ENCODE results near the gene FHOD1.
A peak's percentile ranks its signal among the peaks of the same experiment; 100 is the strongest.

Gene FHOD1

DNA sequence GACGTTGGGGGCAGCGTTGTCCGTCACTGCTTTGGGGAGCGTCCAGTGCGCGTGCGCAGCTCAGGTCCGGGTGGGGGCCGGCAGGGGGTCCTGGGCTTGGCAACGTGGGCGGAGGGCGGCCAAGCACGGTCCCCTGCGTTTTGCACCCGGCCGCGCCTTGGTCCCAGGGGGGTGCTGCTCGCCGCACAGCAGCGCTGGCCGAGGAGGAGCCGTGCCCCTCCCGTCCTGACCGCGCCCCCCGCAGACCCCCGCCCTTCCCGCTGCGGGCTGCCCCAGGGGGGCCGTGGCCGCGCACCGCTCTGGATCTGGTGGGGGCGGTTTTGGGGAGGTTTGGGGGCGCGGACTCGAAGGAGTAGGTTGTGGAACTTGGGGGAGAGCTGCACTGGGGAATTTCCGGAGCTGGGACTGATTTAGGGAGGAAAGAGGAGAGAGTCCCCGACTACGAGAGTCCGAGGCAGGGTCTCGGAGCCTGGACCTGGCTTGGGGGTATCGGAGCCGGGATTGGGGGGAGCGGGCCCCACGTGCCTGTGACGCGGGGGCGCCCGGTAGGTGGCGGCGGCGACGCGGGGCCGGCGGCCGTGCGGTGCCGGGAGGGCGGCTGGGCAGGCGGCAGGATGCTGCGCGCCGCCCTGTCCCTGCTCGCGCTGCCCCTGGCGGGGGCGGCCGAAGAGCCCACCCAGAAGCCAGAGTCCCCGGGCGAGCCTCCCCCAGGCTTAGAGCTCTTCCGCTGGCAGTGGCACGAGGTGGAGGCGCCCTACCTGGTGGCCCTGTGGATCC lies 1.3 kb upstream of the FHOD1 start, which contains the start of gene SLC9A5:
SLC9A5 (plus strand) TSS at position 579 of the 777 bp plus-strand sequence; CDS start at position 615, 36 bp downstream.
- DNase-seq, result no peak

DNA sequence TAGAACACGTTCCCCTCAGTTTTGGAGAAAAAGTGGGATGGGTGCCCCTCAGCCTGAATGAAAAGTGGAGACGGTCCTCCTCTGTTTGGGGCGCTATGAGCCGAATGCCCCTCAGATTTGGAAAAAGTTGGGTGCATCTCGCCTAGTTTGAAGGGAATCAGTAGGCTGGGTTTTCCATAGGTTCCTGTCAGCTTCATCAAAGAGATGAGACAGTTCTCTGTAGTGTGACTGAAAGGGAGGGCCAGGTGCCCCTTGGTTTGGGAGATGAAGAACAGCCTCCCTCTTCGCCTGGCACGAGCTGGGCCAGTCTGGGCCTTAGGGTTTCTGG lies 756 bp upstream of the FHOD1 start:
- DNase-seq, result no peak

- peak; percentile 70 for DNase-seq
These were observed 507 bp downstream of the FHOD1 start for GRCh38 chr16:67246756-67247191.

- DNase-seq, result no peak
These were observed 1.1 kb downstream of the FHOD1 start for GRCh38 chr16:67246081-67246755.

GRCh38 chr16:67245674-67246080 lies 1.6 kb downstream of the FHOD1 start:
- DNase-seq, result no peak

DNA sequence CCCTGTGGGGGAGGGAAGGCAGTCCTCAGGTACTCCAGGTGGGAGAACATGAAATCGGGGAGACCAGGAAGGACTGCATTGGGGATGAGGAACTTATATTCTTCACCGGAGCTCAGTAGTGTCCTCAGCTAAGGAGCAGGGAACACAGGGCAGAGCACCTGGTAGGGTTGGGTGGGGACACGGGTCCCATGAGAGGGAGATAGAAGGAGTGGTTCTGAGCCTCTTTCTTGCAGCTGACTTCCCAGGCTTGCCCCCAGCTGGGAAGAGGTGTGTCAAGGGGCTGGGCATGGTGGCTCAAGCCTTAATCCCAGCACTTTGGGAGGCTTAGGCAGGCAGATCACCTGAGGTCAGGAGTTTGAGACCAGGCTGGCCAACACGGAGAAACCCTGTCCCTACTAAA lies 2.1 kb downstream of the FHOD1 start:
- no peak for DNase-seq

DNA sequence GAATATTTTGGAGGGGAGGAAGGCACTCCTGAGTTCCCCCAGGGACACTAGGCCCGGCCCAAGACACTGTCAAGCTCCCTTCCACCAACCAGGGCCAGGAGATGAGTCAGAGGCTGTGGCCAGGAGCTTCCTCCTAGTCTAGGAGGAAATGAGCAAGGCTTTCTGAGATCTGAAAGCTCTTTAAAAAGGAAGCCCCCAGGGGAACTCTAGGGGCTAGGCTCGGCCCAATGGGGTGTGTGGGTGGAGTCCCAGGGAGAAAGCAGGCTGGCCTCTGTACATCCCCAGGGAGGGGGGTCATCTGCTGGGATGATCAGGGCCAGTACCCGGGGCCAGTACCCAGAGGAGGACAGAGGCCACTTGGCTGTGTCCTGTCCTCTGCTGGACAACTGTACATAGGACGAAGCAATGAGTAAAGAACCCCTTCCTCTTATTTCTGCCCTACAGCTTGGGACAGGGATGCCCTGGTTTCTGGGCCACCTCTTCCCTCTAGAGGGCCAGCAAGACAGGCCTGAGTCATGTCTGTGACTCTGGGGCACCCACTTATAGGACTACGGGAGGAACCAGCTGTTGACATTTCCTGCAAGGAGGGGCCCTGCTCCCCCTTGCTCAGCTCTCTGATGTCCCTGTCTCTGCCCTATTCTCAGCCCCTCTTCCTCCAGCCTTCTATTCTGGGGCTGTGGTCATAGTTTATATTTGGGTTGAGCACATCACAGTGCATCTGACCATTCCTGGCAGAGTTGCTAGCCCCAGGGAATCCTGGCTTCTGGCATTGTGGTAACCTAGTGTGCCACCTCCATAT lies 2.7 kb downstream of the FHOD1 start:
- DNase-seq, result no peak

DNA sequence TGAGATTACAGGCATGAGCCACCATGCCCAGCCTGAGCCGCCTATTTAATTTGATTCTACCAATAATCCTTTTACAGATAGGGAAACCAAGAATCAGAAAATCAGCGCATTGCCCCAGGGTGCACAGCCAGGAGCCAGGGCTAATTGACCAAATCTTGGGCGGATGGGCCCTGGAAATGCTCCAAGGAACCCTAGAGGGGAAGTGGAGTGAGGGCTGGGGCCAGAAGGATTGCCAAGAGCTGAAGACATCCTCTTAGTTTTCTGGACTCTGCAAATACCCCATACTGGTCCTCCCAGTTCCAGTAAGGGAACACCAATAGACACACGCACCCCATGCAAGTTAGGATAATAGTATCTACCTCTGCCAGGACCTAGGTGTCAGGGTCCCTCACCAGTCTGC lies 3.8 kb downstream of the FHOD1 start:
- no peak for DNase-seq

DNA sequence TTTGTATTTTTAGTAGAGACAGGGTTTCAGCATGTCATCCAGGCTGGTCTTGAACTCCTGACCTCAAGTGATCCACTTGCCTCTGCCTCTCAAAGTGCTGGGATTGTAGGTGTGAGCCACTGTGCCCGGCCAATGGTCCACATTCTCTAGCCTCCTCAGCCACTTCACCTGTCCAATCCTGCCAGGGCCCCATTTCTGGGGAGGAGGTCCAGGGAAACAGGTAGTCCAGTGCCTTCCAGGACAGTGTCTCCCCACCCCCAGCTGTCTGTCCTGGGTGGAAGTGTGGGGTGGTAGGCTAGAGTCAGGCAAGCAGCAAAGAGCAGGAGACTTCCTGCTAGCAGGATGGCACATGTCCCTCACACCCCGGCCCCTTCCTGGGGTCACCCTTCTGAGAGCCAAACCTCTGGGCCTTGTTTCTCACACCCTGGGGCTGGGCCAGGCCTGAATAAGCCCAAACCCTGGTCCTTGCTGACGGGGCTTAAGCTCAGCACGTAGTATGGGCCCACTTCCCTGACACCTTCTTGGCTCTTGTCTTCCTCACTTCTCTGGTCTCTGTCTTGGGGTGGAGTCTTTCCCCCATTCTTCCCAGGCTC lies 5.0 kb downstream of the FHOD1 start:
- no peak for DNase-seq

DNA sequence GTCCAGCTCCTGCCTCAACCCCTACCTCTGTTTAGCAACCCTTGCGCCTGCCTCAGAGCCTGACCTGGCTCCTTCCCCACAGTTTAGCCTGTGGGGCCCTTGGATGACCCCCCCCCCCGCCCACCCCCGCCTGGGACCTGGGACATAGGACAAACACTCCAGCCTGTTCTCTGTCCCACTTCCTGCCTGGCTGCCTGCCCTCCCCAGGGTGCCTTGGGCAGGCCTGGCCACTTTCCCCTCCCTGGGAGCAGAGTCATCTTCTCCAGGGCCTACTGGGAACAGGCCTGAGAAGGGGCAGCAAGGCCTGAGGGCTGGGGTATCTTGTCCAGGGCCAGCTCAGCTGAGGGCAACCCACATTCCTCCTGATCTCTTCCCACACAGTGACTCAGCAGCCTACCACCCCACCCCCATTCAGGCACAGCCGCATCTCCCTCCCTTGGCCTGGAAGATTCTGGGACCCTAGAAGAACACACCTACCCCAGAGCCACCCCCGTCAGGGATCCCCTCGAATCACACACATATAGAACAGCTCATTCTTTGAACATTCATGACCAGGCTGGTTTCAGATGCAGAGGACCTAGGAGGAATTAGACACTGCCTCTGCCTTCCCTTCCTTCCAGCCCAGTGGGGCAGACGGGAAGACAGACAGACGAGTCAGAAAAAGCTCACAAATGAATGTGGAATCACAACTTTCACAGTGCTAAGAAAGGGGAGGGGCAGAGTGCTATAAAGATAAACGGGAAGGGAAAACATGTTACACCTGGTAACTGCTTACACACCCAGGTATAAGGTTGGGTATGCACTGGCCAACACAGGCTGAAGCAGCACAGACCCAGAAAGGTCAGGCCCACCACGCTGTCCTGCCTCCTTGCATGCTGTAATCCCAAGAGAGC lies 6.0 kb downstream of the FHOD1 start:
- DNase-seq, result peak; percentile 43

DNA sequence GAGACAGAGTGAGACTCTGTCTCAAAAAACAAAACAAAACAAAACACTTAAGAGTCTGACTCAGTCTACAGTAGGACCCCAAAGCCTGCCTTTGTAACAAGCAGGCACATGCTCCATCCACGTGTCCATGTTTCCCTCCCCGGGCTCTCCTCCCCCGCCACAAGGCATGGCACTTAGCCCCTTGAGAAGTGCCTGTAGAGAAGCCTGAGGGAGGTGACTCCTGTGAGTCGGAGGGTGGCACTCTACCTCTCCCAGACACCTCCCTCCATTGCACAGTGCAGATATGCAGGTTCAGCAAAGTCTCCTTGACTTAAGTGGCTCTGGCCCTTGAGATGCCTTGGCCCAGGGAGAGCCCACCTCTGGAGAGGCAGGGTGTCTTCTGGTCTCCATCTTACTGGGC lies 6.8 kb downstream of the FHOD1 start:
- DNase-seq, result no peak

DNA sequence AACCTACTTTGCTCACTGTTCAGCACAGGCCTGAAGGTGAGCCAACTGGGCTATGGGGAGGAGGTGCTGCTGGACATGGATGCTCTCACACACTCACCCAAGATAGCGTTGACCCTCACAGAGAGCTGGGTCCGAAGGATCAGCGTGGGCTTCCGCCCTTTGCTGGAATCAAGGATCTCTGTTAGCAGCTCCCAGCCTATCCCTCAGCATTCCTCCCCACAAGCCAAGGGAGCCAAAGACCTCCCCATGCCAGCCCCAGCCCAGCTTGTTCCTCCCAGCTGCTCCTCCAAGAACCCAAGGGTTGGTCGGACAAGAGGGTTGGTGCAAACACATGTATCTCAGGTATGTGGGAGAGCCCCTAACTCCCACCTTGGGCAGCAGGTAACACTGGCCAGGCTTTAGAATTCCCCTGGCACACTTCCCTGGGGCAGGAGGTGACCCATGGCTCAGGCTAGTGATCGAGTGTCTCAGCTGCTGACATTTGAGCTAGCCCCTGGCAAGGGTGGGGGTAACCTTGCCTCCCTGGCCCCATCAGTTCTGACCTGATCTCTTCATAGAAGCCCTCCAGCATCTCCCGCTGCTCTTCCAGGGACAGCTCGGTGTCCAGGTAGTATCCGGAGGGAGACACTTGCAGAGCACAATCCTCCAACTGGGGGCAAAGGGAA lies 8.3 kb downstream of the FHOD1 start:
- no peak for DNase-seq

DNA sequence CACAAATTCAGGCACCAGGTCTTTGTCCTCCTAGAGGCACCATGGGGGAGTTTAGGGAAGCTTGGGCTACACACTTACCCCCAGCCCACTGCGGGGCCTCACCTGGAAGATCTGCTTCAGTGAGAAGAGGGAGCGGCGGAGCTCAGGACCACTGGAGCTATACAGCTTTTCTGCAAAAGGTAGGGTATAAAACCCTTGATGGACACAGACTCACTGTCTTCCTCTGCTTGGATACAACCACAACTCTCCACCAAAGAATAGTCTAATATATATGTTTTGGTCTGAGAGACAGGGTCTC lies 9.1 kb downstream of the FHOD1 start:
- no peak for DNase-seq

- no peak for DNase-seq
These were observed 9.6 kb downstream of the FHOD1 start for GRCh38 chr16:67237396-67238277.

- DNase-seq, result no peak
These were observed 10.5 kb downstream of the FHOD1 start for GRCh38 chr16:67236563-67237395.

DNA sequence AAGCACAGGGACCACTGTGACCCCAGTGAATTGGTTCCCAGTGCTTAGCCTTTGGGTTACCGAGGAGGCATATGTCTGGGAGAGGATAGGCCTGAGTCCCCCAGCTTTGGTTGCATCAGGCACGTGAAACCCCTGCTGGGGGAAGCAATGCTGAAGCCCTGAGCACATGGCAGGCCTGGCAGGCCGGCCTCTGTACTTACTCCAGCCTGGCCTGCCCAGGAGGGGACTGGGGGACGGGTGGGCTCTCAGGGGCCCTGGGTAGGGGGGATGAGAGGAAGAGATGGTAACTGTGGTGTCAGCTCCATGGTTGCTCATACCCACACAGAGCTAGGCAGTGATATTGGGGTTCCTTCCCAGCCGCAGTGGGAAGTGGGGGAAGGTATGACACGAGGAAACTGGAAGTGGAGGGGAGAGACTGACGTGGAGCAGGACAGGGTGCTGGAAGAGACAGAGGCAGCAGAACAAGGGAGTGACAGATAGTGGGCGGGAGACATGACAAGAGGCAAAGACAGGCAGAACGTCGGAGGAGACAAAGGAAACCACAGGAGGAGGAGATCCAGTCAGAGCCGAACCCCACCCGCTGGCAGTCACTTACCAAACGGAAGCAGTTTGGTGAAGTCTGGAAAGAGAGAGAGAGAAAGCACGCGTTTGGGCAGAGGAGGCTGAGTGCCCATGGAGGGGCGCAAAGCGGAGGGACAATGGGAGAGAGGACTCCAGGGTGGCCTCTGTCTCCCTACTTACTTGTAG lies 11.3 kb downstream of the FHOD1 start:
- DNase-seq, result no peak

DNA sequence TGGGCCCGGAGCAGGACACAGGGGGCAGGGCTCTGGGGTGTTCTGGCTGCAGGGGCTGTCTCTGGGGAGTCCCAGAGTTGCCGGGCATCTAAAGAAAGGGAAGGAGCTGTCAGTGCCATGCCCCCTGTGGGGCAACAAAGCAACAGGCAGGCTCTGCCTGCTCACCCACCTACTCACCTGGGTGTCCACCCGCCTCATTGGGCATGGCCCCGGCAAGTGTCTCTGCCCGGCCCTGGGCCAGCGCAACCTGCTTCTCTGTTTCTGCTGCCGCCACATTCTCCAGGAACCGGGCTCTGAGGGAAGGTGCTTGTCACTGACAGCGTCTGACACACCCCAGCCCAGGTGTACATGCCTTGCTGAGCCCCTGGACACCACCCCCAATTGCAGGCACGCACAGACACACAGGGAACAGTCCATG lies 13.1 kb downstream of the FHOD1 start:
- no peak for DNase-seq

DNA sequence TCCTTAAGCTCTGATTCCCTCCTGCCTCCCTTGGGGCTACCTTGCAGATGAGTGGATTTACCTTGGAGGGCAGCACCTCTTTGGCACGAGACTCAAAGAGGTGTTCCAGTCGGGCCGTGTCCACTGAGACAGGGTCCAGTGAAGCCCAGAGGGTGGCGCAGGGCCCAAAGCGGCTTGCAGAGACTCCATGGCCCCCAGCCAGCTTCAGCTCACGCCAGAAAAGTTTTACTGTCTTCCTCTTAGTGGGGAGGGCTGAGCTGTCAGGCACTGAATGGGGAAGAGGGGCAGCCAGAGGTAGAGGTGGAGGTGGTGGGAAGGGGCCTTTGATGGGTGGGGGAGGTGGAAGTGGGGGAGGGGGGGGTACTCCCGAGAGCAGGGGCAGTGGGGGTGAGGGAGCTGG lies 13.7 kb downstream of the FHOD1 start:
- no peak for DNase-seq
